Kidney capillary endothelial cell (primary cell): ENCODE results near the gene SFTPB.
"Not testable (repeated sequence)": the region's sequence is repeated elsewhere in the genome, so short reads cannot be mapped to it uniquely, and the experiment has no call there.

Experiments
- DNase-seq: peaks from one replicate; pipeline ENCODE4 v3.0.0-alpha.2; 2018; ENCODE audit warnings: low spot score

Gene SFTPB

GRCh38 chr2:85675427-85675826 lies 7.4 kb upstream of the SFTPB start:
- DNase-seq = no peak

- DNase-seq = no peak
Observed at GRCh38 chr2:85674417-85674816, 6.4 kb upstream of the SFTPB start.

- no peak for DNase-seq
Observed at GRCh38 chr2:85673716-85674375, 5.8 kb upstream of the SFTPB start.

GRCh38 chr2:85672456-85672855 lies 4.5 kb upstream of the SFTPB start:
- DNase-seq = no peak

DNA sequence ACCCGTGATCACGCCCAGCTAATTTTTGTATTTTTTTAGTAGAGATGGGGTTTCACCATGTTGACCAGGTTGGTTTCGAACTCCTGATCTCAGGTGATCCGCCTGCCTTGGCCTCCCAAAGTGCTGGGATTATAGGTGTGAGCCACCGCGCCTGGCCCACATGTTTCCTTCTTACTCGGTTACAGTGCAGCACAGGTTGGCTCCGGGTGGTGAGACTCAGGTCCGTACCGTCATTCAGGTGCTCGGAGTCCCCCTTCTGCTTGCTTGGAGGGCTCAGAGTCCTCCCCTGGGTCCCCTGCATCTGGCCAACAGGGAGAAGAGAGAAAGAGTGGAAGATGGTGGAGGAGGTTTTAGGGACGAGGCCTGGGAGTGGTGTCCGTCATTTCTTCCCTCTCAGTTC lies 2.4 kb upstream of the SFTPB start:
- DNase-seq = not testable (repeated sequence)

DNA sequence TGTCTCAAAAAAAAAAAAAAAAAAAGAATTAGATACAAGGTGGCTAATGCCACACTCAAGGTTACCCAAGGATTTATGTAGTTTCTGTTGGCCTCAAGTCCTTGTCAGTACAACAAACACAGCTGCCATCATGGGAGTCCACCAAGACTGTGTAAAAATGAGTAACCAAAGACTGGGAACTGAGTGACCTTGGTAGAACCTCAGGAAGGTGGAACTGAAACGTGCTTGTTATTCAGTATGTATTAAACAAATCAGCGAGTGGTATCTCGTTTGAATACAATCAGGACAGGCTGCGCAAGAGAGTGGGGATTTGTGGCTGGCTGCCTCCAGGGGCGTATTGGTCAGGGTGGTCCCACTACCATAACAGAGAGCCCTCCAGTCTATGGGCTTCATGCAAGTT lies 1.6 kb upstream of the SFTPB start:
- no peak for DNase-seq

DNA sequence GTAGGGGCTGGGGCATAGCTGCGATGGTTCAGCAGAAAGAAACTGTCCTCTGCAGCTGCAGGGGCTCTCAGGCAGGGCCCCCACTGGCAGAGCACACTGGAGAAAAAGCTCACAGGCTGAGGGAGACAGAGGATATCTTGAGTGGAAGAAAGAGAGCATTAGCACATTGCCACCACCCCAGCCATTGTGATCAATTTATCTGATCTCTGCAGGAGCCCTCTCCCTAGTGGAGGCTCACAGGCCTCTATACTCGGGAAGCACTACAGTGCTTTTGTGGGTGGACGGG lies 801 bp upstream of the SFTPB start:
- DNase-seq = no peak

DNA sequence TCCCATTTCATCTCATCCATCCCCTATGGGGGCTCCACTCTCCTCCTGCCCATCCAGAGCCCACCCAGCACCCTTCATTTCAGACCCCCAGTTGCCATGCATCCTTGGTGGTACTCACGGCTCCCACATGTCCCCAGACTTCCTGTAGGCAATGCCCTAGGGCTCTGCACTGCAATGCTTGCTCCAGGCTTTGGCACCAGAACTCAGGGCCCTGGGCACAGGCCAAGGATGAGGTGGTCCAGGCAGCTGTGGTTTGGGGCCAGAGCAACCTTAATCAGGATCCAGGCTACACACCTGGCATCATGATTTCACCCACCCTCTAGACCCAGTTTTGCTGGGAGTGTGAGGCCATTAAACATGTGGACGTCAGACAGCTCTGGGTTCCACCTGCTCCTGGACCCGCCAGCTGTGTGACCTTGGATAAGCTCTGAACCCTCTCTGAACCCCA lies 414 bp downstream of the SFTPB start:
- no peak for DNase-seq

DNA sequence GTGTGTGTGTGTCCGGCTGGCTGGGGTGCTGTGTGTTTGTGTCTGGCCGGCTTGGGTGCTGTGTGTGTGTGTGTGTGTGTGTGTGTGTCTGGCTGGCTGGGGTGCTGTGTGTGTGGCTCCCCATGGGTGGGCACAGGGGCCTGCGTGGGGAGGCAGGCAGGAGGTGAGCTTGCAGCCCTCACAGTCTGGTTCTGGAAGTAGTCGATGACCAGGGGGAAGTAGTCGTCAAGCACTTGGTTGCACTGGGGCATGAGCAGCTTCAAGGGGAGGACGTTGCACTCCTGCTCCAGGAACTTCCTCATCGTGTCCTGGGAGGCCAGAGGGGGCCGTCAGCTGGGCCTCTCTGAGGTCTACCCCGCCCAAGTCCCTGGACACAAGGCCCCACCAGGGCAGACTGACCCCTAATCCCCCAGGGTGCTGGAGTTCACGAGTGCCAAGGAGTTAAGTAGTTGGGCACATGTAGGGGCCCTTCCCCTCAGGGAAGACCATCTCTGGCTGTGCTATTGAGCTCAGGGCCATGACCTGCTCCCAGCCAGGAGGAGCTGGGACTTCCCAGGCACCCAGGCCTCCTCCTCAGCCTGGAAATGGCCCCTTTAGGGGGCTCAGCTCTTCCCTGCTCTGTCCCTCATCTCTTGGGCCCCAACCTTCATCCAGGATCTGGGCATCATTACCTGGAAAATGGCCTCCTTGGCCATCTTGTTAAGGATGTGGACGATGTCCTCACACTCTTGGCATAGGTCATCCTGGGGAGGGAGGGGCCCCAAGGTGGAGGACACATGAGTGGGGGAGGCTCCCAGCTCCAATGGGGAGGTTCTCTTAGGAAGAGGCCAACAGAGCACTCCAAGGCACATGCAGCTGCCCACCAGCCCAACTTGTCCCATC lies 1.3 kb downstream of the SFTPB start:
- DNase-seq = no peak

DNA sequence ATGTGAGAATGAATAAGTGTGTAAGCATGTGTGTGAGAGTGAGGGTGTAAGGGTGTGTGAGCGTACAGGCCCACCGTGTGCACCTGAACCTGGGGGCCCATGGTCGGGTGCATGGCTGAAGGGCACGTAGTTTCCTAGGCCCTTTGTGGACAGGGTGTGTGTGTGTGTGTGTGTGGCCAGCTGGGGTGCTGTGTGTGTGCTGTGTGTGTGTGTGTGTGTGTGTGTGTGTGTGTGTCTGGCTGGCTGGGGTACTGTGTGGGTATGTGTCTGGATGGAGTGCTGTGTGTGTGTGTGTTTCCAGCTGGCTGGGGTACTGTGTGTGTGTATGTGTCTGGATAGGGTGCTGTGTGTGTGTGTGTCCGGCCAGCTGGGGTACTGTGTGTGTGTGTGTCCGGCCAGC lies 2.0 kb downstream of the SFTPB start:
- no peak for DNase-seq

GRCh38 chr2:85665264-85665937 lies 2.6 kb downstream of the SFTPB start:
- DNase-seq = no peak

DNA sequence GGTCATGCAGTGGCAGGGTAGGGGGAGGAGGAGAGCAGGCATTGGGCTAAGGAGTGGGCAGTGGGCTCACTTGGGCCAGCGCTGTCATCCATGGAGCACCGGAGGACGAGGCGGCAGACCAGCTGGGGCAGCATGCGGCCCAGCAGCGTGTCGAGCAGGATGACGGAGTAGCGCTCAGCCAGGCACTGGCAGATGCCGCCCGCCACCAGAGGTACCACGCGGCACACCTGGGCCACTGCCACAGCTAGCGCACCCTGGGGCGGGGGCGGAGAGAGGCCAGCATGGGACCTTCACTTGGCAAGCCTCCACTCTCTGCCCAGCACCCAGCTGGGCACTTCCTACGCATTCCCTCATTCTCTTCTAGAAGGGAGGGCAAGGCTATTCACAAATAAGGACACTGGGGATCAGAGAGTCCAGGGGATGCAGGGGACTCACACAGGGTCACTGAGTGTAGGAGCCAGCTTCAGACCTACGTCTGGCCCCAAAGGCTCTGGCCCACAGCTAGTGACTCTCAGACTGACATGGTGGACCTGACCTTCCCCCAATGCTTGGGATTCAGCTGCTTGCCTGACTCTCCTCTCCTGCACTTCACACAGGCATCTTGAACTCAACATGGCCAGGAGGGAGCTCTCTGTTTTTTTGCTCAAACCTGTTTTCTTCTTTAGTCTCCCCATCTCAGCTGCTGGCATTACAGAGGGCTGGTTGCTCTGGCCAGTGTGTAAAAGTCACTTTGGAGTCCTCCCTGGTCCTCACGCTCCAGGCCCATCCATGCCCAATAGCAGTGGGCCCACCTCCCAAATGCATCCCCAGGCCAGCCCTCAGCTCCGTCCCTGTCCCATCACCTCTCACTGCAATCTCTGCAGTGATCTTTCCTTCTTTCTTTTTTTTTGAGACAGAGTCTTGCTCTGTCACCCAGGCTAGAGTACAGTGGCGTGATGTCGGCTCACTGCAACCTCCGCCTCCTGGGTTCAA lies 4.1 kb downstream of the SFTPB start:
- DNase-seq = no peak

- peak; percentile 91 for DNase-seq
Observed at GRCh38 chr2:85662899-85663593, 5.0 kb downstream of the SFTPB start.

DNA sequence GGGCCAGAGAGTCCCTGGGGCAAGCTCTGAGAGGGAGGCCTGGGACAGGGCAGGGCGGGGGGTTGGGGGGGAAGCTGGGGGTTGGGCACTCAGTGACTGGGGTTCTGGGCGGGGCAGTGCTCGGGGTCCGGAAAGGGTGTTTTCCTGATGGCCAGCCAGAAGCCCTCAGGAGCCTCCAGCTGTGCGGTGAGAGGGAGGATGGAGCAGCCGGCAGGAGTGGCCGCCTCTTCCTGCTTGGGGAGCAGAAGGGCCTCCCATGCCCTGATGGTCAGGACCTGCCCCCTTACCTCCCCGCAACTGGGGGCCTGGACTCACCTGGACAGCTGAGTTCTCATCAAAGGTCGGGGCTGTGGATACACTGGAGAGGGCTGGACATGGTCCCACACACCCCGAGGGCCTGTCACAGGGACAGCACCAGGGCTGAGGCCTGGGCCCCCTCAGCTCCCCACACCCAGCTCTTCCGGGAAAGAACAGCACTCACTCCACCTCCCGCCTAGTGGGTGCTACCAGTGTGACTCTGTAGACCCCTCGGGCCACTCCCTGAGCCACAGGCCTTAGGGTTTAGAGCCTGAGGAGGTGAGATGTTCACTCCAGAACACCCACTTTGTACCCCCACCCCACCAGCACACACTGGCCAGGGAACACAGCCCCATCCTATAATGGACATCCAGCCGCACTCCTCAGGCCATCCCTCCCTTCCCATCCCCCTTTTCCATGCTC lies 6.7 kb downstream of the SFTPB start:
- no peak for DNase-seq

DNA sequence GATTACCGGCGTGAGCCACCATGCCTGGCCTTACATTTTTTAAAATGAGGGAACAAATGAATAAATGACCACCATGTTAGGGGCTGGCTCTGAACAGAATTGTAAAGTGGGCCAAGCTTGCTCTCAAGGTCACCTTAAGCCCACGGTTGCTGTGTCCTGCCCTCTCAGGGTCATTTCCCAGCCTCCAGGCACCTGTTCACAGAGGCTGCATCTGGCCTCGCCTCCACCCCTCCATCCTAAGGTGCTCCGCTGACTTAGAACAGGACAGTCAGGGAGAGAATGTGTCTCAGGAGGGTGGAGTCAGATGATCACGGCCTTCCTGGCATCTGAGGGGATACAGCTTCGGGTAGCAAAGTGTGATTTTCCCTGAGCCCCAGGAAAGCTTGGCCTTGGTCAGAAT lies 7.3 kb downstream of the SFTPB start:
- DNase-seq = no peak

- not testable (repeated sequence) for DNase-seq
Observed at GRCh38 chr2:85660301-85660700, 7.7 kb downstream of the SFTPB start.

GRCh38 chr2:85659324-85659981 lies 8.5 kb downstream of the SFTPB start:
- DNase-seq = no peak

DNA sequence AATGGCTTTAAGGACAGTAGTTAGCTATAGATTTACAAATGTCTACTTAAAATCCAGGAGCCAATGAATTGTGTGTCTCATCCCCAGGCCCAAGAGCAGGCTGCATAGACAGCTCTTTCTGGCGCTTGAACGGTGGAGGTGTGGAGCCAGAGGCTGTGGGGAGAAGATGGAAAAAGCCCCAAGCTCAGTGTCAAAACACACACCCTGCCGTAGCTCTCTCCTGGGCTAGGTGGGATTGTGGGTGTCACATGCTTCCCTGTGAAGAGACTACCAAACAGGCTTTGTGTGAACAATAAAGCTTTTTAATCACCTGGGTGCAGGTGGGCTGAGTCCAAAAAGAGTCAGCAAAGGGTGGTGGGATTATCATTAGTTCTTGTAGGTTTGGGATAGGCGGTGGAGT lies 10.6 kb downstream of the SFTPB start:
- not testable (repeated sequence) for DNase-seq

GRCh38 chr2:85656468-85656867 lies 11.5 kb downstream of the SFTPB start:
- no peak for DNase-seq

DNA sequence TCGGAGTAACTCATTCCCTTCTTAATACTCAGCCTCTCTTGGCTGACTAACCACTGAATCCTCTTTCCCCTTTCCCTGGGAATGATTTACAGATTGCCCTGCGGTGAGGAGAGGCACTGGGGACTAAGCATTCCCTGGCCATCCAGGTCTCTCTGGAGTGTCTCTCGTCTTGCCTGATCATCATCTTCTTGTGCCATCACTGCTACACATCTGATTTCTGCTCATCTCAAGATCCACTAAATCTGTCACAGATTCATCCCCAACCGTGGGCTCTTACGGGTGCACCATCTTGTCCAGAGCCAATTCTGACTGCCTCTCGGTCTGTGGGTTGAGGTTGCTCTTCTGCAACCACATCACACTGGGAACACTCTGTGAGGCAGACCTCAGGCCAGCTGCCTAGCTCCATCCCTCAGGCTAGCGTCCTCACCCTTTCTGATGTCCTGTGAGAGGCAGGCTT lies 12.0 kb downstream of the SFTPB start:
- no peak for DNase-seq
